HepG2 (cell line): ENCODE data around the gene METTL6. TPM values are rescaled to one million over a fixed set of nuclear protein-coding genes. Genes with fewer than 3 reads are reported as not detected.
A peak's percentile ranks its signal among the peaks of the same experiment; 100 is the strongest.

Experiments used
- CCAR2 ChIP-seq: fragments of 200-400 bp; formaldehyde crosslinking; optimal IDR thresholded peaks from 2 replicates; pipeline ENCODE3; 2018; ENCODE audit warnings: low read depth, mild to moderate bottlenecking, low read length, moderate library complexity
- ELF4 ChIP-seq: sonication (generic); formaldehyde crosslinking; IDR thresholded peaks from 2 replicates; pipeline ENCODE4 v1.5.0; 2020; ENCODE audit warnings: missing genetic modification reagents, mild to moderate bottlenecking, moderate library complexity, borderline replicate concordance
- HOXA9 ChIP-seq: sonication (generic); formaldehyde crosslinking; IDR thresholded peaks from 2 replicates; pipeline ENCODE4 v1.8.1; 2022; ENCODE audit warnings: missing genetic modification reagents, mild to moderate bottlenecking, moderate library complexity, borderline replicate concordance
- KLF13 ChIP-seq: sonication (generic); formaldehyde crosslinking; IDR thresholded peaks from 2 replicates; pipeline ENCODE4 v1.4.0; 2020; ENCODE audit warnings: mild to moderate bottlenecking, missing genetic modification reagents
- NFYC ChIP-seq: IDR thresholded peaks from 2 replicates; pipeline ENCODE4 v1.6.1; 2016; ENCODE audit warnings: missing genetic modification reagents, missing compliant biosample characterization
- PHF20 ChIP-seq: sonication (generic); formaldehyde crosslinking; IDR thresholded peaks from 2 replicates; pipeline ENCODE4 v1.5.0; 2020; ENCODE audit warnings: mild to moderate bottlenecking, missing genetic modification reagents
- PHF21A ChIP-seq: sonication (generic); formaldehyde crosslinking; IDR thresholded peaks from 2 replicates; pipeline ENCODE4 v1.5.0; 2020; ENCODE audit warnings: mild to moderate bottlenecking, missing genetic modification reagents
- PPARG ChIP-seq: conservative IDR thresholded peaks from 2 replicates; pipeline ENCODE4 v1.6.1; 2016; ENCODE audit warnings: missing biosample characterization, missing genetic modification reagents
- RAD21 ChIP-seq: fragments of 450-650 bp; formaldehyde crosslinking; IDR thresholded peaks from 2 replicates; pipeline ENCODE4 v1.5.0; 2020; ENCODE audit warnings: mild to moderate bottlenecking
- SNAPC2 ChIP-seq: sonication (generic); formaldehyde crosslinking; IDR thresholded peaks from 2 replicates; pipeline ENCODE4 v1.8.1; 2022; ENCODE audit warnings: mild to moderate bottlenecking, missing genetic modification reagents
- SOX6 ChIP-seq, 2 experiments: fragments of 450-650 bp in 1 of 2; sonication (generic) in 1 of 2; formaldehyde crosslinking in 1 of 2; IDR thresholded peaks; 2 replicates each; pipeline versions ENCODE4 v1.4.0 to v1.6.1; 2017 to 2020; ENCODE audit warnings: antibody characterized with exemption in 1 of 2, mild to moderate bottlenecking in 1 of 2, missing genetic modification reagents in 1 of 2
- ZFX ChIP-seq: sonication (generic); formaldehyde crosslinking; IDR thresholded peaks from 2 replicates; pipeline ENCODE4 v1.4.0; 2020; ENCODE audit warnings: mild to moderate bottlenecking, low read depth, missing genetic modification reagents, moderate library complexity
- ZNF260 ChIP-seq: sonication (generic); formaldehyde crosslinking; IDR thresholded peaks from 2 replicates; pipeline ENCODE4 v1.4.0; 2020; ENCODE audit warnings: missing genetic modification reagents, low read depth, mild to moderate bottlenecking, borderline replicate concordance
- ZNF569 ChIP-seq: sonication (generic); formaldehyde crosslinking; IDR thresholded peaks from 2 replicates; pipeline ENCODE4 v1.5.0; 2020; ENCODE audit warnings: mild to moderate bottlenecking, missing genetic modification reagents, moderate library complexity, borderline replicate concordance
- polyA plus RNA-seq, 8 experiments: library from polyadenylated mRNA; depleted of rRNA in 3 of 8; stranded (reverse) in 7 of 8; unstranded in 1 of 8; fragments of >200 nt; fragmentation: Illumina TruSeq in 4 of 8; extraction: Trizol in 4 of 8; gene quantifications; 2 replicates each; pipeline versions ENCODE4 v1.2.1 to v1.2.3, GENCODE V29; 2011 to 2016; ENCODE audit warnings: low read depth in 4 of 8, missing spikeins in 1 of 8, mixed read lengths in 1 of 8; ENCODE audit not compliant: insufficient read depth in 1 of 8
- total RNA-seq, 5 experiments: library from RNA; depleted of rRNA; stranded (reverse); fragments of >200 nt; fragmentation: Illumina TruSeq; extraction: Trizol; gene quantifications; 2 replicates each; pipeline ENCODE4 v1.2.3, GENCODE V29; 2016; ENCODE audit warnings: low read depth in 1 of 5
- TF ChIP-seq, protein P1 (sequence below): sonication (generic); formaldehyde crosslinking; IDR thresholded peaks from 2 replicates; pipeline ENCODE4 v1.5.0; 2020; ENCODE audit warnings: missing genetic modification reagents, mild to moderate bottlenecking, borderline replicate concordance
- TF ChIP-seq, protein P2 (sequence below): sonication (generic); formaldehyde crosslinking; IDR thresholded peaks from 2 replicates; pipeline ENCODE4 v1.5.0; 2020; ENCODE audit warnings: mild to moderate bottlenecking, missing genetic modification reagents, borderline replicate concordance
- TF ChIP-seq, protein P3 (sequence below): sonication (generic); formaldehyde crosslinking; IDR thresholded peaks from 2 replicates; pipeline ENCODE4 v1.4.0; 2020; ENCODE audit warnings: missing genetic modification reagents, mild to moderate bottlenecking, borderline replicate concordance
- TF ChIP-seq, protein P4 (sequence below): sonication (generic); formaldehyde crosslinking; IDR thresholded peaks from 2 replicates; pipeline ENCODE4 v1.4.0; 2020; ENCODE audit warnings: mild to moderate bottlenecking, missing genetic modification reagents

The METTL6 gene
- total and polyA plus RNA-seq, 2 of the 13 experiments (the other 11 are each of a cell fraction or from before 2014, with no cell fraction given), result 17.2 to 29.4 TPM

DNA sequence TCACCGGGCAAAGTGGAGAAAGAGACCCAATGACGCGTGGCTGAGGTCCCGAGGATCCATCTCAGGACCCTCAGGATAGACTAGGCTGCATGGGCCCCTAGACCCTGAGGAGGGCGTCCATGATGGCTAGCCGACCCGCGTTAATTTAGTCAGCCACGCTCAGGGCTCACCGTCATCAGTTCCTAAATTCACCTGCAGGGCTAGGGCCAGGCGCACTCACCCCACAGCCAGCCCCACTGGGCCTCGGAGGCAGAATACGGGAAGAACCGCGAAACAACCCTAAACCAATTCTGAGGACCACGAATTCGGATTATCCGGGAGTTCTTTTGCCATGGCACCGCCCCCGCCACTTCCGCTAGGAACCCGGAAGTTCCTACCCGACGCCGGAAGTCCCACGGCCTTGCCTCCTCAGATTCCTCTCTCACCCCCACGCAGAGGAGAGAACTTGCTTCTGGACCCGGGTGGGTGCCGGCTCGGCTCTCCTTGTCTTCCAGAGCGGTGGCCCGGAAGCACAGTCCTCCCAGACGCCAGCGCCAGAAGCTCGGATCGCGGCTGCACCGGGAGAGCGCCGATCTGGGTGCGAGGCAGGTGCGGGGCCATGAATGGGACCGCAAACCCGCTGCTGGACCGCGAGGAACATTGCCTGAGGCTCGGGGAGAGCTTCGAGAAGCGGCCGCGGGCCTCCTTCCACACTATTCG lies at the start of gene METTL6, which contains the start of gene EAF1 (continued):
- peak; percentile 61; the same call in 1 of the 2 replicates for TF ChIP-seq ELF4 (CRISPR knock-in tag)
- 0 out of 2 replicates have a peak, but pooled peaks have one; percentile 27 for TF ChIP-seq ZNF569 (CRISPR knock-in tag)
- peak; percentile 46 for TF ChIP-seq ZFX (CRISPR knock-in tag)
- TF ChIP-seq, protein P1, sequence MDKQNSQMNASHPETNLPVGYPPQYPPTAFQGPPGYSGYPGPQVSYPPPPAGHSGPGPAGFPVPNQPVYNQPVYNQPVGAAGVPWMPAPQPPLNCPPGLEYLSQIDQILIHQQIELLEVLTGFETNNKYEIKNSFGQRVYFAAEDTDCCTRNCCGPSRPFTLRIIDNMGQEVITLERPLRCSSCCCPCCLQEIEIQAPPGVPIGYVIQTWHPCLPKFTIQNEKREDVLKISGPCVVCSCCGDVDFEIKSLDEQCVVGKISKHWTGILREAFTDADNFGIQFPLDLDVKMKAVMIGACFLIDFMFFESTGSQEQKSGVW (CRISPR knock-in tag), result 0 out of 2 replicates have a peak, but pooled peaks have one; percentile 78
- TF ChIP-seq ZNF260 (CRISPR knock-in tag), result no peak
- TF ChIP-seq SOX6 (IDR thresholded peaks at IDR 0.05), result no peak
- 0 out of 2 replicates have a peak, but pooled peaks have one; percentile 6 for TF ChIP-seq SOX6 (CRISPR knock-in tag; IDR thresholded peaks at IDR 0.05)
- peak; percentile 64; the same call in 1 of the 2 replicates for TF ChIP-seq PHF21A (CRISPR knock-in tag)
- TF ChIP-seq HOXA9 (CRISPR knock-in tag), result no peak
- 0 out of 2 replicates have a peak, but pooled peaks have one; percentile 71 for TF ChIP-seq SNAPC2 (CRISPR knock-in tag)
- TF ChIP-seq, protein P2, sequence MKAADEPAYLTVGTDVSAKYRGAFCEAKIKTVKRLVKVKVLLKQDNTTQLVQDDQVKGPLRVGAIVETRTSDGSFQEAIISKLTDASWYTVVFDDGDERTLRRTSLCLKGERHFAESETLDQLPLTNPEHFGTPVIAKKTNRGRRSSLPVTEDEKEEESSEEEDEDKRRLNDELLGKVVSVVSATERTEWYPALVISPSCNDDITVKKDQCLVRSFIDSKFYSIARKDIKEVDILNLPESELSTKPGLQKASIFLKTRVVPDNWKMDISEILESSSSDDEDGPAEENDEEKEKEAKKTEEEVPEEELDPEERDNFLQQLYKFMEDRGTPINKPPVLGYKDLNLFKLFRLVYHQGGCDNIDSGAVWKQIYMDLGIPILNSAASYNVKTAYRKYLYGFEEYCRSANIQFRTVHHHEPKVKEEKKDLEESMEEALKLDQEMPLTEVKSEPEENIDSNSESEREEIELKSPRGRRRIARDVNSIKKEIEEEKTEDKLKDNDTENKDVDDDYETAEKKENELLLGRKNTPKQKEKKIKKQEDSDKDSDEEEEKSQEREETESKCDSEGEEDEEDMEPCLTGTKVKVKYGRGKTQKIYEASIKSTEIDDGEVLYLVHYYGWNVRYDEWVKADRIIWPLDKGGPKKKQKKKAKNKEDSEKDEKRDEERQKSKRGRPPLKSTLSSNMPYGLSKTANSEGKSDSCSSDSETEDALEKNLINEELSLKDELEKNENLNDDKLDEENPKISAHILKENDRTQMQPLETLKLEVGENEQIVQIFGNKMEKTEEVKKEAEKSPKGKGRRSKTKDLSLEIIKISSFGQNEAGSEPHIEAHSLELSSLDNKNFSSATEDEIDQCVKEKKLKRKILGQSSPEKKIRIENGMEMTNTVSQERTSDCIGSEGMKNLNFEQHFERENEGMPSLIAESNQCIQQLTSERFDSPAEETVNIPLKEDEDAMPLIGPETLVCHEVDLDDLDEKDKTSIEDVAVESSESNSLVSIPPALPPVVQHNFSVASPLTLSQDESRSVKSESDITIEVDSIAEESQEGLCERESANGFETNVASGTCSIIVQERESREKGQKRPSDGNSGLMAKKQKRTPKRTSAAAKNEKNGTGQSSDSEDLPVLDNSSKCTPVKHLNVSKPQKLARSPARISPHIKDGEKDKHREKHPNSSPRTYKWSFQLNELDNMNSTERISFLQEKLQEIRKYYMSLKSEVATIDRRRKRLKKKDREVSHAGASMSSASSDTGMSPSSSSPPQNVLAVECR, result peak; percentile 94
- TF ChIP-seq, protein P3, sequence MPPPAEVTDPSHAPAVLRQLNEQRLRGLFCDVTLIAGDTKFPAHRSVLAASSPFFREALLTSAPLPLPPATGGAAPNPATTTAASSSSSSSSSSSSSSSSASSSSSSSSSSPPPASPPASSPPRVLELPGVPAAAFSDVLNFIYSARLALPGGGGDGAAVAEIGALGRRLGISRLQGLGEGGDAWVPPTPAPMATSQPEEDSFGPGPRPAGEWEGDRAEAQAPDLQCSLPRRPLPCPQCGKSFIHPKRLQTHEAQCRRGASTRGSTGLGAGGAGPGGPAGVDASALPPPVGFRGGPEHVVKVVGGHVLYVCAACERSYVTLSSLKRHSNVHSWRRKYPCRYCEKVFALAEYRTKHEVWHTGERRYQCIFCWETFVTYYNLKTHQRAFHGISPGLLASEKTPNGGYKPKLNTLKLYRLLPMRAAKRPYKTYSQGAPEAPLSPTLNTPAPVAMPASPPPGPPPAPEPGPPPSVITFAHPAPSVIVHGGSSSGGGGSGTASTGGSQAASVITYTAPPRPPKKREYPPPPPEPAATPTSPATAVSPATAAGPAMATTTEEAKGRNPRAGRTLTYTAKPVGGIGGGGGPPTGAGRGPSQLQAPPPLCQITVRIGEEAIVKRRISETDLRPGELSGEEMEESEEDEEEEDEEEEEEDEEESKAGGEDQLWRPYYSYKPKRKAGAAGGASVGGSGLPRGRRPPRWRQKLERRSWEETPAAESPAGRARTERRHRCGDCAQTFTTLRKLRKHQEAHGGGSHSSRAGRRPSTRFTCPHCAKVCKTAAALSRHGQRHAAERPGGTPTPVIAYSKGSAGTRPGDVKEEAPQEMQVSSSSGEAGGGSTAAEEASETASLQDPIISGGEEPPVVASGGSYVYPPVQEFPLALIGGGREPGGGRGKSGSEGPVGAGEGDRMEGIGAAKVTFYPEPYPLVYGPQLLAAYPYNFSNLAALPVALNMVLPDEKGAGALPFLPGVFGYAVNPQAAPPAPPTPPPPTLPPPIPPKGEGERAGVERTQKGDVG, result peak; percentile 20; the same call in 1 of the 2 replicates
- 0 out of 2 replicates have a peak, but pooled peaks have one; percentile 7 for TF ChIP-seq PPARG (CRISPR knock-in tag)
- no peak for TF ChIP-seq CCAR2
- no peak for TF ChIP-seq RAD21 (CRISPR knock-in tag)
- no peak for TF ChIP-seq NFYC (CRISPR knock-in tag)
- TF ChIP-seq, protein P4, sequence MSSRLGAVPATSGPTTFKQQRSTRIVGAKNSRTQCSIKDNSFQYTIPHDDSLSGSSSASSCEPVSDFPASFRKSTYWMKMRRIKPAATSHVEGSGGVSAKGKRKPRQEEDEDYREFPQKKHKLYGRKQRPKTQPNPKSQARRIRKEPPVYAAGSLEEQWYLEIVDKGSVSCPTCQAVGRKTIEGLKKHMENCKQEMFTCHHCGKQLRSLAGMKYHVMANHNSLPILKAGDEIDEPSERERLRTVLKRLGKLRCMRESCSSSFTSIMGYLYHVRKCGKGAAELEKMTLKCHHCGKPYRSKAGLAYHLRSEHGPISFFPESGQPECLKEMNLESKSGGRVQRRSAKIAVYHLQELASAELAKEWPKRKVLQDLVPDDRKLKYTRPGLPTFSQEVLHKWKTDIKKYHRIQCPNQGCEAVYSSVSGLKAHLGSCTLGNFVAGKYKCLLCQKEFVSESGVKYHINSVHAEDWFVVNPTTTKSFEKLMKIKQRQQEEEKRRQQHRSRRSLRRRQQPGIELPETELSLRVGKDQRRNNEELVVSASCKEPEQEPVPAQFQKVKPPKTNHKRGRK (CRISPR knock-in tag), result no peak
- no peak for TF ChIP-seq KLF13 (CRISPR knock-in tag)
- peak; percentile 94 for TF ChIP-seq PHF20 (CRISPR knock-in tag)
